ENCODE data around the gene BCL2.

BCL2 gene

DNA sequence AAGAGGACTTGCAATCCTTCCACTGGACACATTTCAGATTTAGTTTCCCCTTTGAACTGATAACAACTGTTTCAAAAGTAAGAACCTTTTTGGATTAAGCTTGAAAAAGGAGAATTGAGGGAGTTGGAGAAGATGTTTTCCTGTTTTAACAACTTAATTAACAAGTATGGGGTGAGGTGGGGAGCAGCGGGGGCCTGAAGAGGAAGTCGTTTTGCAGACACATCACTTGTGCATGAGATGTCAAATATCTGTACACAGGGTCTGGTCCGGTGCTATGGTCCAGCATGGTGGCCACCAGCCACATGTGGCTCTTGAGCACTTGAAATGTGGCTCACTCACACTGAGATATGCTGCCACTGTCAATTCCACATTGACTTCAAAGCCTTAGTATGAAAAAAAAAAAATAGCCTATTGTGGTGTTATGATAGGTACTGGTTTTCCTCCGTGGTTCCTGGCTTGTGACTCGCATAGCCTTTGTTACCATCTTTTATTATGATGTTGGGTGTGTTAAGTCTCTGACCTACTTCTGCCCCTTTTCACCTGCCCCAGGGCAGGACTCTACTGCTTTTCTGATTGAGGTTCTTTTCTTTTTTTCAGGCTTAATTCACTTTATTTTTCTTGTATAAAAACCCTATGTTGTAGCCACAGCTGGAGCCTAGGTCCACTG, 205.5 kb downstream of the BCL2 start:
- no peak for TF ChIP-seq FOXM1 (IDR thresholded peaks at IDR 0.05; ENCODE audit: borderline replicate concordance, low read depth)
- TF ChIP-seq NFIC (IDR thresholded peaks at IDR 0.05) = no peak
- TF ChIP-seq CEBPB (IDR thresholded peaks at IDR 0.05) = no peak
- TF ChIP-seq REST (IDR thresholded peaks at IDR 0.05; ENCODE audit: low read depth) = no peak
- no peak for TF ChIP-seq TCF12 (IDR thresholded peaks at IDR 0.05; ENCODE audit: low read depth)
- TF ChIP-seq TEAD4 (IDR thresholded peaks at IDR 0.05) = no peak
- no peak for TF ChIP-seq EGR1 (IDR thresholded peaks at IDR 0.05)
- no peak for TF ChIP-seq YY1 (IDR thresholded peaks at IDR 0.05; ENCODE audit: low read depth)
- TF ChIP-seq USF1 (IDR thresholded peaks at IDR 0.05) = no peak
- TF ChIP-seq, protein P1, sequence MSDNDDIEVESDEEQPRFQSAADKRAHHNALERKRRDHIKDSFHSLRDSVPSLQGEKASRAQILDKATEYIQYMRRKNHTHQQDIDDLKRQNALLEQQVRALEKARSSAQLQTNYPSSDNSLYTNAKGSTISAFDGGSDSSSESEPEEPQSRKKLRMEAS (IDR thresholded peaks at IDR 0.05) = no peak
- TF ChIP-seq RAD21 (IDR thresholded peaks at IDR 0.05; ENCODE audit: low read depth) = no peak
- no peak for TF ChIP-seq EP300 (IDR thresholded peaks at IDR 0.05; ENCODE audit: borderline replicate concordance)
- TF ChIP-seq CREB1 (IDR thresholded peaks at IDR 0.05; ENCODE audit: low read depth) = no peak
- TF ChIP-seq ZBTB7A (IDR thresholded peaks at IDR 0.05; ENCODE audit: low read depth) = no peak
- no peak for TF ChIP-seq TAF1 (IDR thresholded peaks at IDR 0.05; ENCODE audit: low read depth)

- TF ChIP-seq FOXM1 (IDR thresholded peaks at IDR 0.05; ENCODE audit: borderline replicate concordance, low read depth) (no peak), REST (IDR thresholded peaks at IDR 0.05; ENCODE audit: low read depth) (no peak)
Observed at GRCh38 chr18:63112706-63113105, 206.9 kb downstream of the BCL2 start.

- TF ChIP-seq TEAD4 (IDR thresholded peaks at IDR 0.05) = no peak
Observed at GRCh38 chr18:63111671-63112402, 207.7 kb downstream of the BCL2 start.

GRCh38 chr18:63109802-63110201, 209.8 kb downstream of the BCL2 start:
- TF ChIP-seq TAF1 (IDR thresholded peaks at IDR 0.05; ENCODE audit: low read depth) (no peak), CREB1 (IDR thresholded peaks at IDR 0.05; ENCODE audit: low read depth) (no peak), RAD21 (IDR thresholded peaks at IDR 0.05; ENCODE audit: low read depth) (no peak), TEAD4 (IDR thresholded peaks at IDR 0.05) (no peak), TCF12 (IDR thresholded peaks at IDR 0.05; ENCODE audit: low read depth) (no peak), EP300 (IDR thresholded peaks at IDR 0.05; ENCODE audit: borderline replicate concordance) (no peak), FOXM1 (IDR thresholded peaks at IDR 0.05; ENCODE audit: borderline replicate concordance, low read depth) (no peak), CEBPB (IDR thresholded peaks at IDR 0.05) (no peak), ZBTB7A (IDR thresholded peaks at IDR 0.05; ENCODE audit: low read depth) (no peak), NFIC (IDR thresholded peaks at IDR 0.05) (no peak), YY1 (IDR thresholded peaks at IDR 0.05; ENCODE audit: low read depth) (no peak)

DNA sequence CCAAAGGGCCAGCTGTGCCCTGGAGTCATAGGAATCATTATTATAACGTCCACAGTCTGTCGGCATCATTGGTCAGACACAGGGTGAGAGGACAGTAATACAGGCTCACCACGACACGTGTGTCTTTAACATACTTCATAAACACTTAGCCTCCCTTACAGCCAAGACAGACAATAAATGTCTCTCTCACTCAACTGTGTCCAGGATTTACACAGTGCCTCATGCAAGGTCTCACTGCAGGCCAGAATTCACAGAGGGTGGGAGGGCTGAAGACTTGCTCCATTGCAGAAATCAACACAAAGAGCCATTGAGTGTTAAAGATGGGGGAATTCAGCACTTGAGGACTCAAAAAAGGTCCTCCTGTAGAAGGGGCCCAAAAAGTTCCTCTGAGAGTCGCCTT, 210.5 kb downstream of the BCL2 start:
- no peak for TF ChIP-seq NFIC (IDR thresholded peaks at IDR 0.05)
- no peak for TF ChIP-seq TCF12 (IDR thresholded peaks at IDR 0.05; ENCODE audit: low read depth)
- TF ChIP-seq ZBTB7A (IDR thresholded peaks at IDR 0.05; ENCODE audit: low read depth) = no peak
- TF ChIP-seq FOXM1 (IDR thresholded peaks at IDR 0.05; ENCODE audit: borderline replicate concordance, low read depth) = no peak
- no peak for TF ChIP-seq CREB1 (IDR thresholded peaks at IDR 0.05; ENCODE audit: low read depth)
- TF ChIP-seq EGR1 (IDR thresholded peaks at IDR 0.05) = no peak
- TF ChIP-seq, protein P1 (IDR thresholded peaks at IDR 0.05) = no peak
- TF ChIP-seq TAF1 (IDR thresholded peaks at IDR 0.05; ENCODE audit: low read depth) = no peak
- TF ChIP-seq YY1 (IDR thresholded peaks at IDR 0.05; ENCODE audit: low read depth) = no peak
- TF ChIP-seq CEBPB (IDR thresholded peaks at IDR 0.05) = no peak
- TF ChIP-seq REST (IDR thresholded peaks at IDR 0.05; ENCODE audit: low read depth) = no peak

Measured in Ishikawa (cell line).